WI38 (cell line): ENCODE results near the gene ARFIP1.
A peak's percentile ranks its signal among the peaks of the same experiment; 100 is the strongest.

Experiments used
- H3K4me3 ChIP-seq: 2 replicates; pipeline ENCODE4 v1.5.1; 2011; ENCODE audit warnings: low read depth, mild to moderate bottlenecking, control low read depth, low read length
- TF ChIP-seq, protein P1 (sequence below): IDR thresholded peaks from 2 replicates; pipeline ENCODE4 v1.5.1; 2012; ENCODE audit warnings: low read depth, mild to moderate bottlenecking, control low read depth, low read length

The ARFIP1 gene

DNA sequence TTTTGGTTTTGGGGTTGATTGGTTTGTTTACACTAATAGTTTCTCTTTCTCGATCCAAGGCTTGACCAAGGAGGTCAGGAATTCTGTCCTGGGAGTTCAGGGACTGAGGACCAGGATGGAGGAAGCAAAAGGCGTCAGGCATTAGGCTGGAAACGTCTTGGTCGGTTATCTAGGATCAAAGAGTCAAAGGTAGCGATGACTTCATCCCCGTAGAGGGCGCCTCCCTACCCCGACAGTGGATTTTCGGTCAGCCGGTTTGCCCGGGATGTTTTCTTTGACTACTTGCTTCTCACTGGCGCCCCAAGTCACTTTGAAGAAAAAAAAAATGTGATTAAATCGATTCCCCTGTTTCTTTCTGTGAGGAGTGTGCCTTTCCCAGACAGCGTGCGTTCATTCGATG lies 155.4 kb downstream of the ARFIP1 start:
- TF ChIP-seq, protein P1, sequence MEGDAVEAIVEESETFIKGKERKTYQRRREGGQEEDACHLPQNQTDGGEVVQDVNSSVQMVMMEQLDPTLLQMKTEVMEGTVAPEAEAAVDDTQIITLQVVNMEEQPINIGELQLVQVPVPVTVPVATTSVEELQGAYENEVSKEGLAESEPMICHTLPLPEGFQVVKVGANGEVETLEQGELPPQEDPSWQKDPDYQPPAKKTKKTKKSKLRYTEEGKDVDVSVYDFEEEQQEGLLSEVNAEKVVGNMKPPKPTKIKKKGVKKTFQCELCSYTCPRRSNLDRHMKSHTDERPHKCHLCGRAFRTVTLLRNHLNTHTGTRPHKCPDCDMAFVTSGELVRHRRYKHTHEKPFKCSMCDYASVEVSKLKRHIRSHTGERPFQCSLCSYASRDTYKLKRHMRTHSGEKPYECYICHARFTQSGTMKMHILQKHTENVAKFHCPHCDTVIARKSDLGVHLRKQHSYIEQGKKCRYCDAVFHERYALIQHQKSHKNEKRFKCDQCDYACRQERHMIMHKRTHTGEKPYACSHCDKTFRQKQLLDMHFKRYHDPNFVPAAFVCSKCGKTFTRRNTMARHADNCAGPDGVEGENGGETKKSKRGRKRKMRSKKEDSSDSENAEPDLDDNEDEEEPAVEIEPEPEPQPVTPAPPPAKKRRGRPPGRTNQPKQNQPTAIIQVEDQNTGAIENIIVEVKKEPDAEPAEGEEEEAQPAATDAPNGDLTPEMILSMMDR = no peak

DNA sequence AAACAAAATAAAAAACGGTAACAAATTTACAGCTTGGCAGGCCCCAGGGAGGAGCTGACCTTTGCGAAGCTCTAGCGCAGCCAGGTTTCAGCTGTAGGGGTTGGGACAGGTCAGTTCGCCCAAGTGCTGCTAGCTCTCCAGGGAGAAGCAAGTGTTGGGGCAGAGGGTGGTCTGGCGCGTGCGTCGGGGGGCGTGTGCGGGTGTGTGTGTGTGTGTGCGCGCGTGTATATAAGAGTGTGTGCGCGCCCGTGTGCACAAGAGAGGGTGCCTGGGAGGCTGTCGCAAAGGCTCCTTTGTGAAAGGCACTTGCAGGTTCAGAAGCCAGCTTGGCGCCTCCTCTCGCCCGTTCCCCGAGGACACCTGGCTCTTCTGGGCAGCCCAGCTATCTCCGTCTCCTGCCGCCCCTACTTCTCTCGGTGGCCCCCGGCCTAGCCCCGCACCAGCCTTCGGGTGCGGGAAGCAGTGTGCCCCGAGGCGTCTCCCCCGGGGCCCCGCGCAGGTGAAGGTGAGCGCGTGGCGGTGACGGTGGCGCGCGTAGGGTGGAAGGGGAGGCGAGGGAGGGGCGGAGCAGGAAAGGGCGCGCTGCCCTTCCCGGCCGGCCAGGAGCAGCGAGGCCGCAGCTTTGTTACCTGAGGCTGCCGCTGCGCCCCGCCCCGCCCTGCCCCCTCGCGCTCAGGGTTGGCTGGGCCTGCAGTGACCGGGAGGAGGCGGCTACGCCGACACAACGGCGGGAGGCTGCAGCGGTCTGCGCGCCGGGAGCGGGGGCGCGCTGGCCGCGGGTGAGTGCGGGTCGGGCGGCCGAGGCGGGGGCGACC lies 156.1 kb downstream of the ARFIP1 start, which contains the start of gene FHDC1:
Gene FHDC1 (plus strand): TSS at position 693 of the 815 bp plus-strand sequence. CDS start 6,735 bp downstream, outside the sequence.
- H3K4me3 ChIP-seq = peak within 1 kb of the TSS; percentile 59
- TF ChIP-seq, protein P1 = no peak

More for the DNA sequence above, 155.4 kb downstream of the ARFIP1 start:
- no peak overlapping the region for H3K4me3 ChIP-seq

DNA sequence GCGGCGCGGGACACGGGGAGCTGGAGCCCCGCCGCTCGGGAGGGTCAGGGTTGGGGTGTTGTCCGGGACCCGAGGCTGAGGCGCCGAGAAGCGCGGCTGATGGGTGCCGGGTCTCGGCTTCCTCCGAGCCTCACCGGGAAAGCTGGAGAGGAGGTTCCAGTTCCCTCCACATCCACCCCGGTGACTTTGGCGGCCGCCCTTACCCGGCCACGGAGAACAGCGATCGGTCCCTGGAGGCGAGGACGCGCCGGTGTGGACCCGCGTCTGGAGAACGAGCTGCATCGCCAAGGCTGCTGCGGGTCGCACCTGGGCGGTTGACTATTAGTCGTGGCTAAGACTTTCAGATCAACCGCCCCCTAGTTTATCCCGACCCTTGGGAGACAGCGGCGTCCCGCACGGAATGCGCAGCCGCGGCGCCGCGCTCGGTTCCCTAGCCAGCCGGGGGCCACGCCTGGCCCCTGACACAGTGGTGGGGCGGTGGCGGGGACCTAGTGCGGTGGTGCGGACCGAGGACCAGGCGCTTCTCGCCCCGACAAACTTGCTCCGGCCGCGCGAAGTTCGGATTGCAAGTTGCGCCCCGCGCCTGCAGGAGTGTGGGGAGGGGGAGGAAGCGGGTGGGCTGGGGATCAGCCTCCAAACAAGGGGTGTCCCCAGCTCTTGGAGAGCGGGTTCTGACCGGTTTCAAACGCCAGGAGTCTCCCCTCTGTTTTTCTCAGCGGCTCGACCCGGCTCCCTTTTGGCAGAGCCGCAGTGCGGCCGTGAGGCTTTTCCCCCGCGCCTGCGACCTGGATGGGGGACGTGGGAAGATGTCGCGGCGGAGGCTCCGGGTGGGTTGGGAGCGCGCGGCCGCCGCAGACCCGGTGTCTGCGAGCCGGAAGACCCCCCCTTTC lies 156.9 kb downstream of the ARFIP1 start:
- TF ChIP-seq, protein P1 = no peak
- H3K4me3 ChIP-seq = peak overlapping the region; percentile 59

DNA sequence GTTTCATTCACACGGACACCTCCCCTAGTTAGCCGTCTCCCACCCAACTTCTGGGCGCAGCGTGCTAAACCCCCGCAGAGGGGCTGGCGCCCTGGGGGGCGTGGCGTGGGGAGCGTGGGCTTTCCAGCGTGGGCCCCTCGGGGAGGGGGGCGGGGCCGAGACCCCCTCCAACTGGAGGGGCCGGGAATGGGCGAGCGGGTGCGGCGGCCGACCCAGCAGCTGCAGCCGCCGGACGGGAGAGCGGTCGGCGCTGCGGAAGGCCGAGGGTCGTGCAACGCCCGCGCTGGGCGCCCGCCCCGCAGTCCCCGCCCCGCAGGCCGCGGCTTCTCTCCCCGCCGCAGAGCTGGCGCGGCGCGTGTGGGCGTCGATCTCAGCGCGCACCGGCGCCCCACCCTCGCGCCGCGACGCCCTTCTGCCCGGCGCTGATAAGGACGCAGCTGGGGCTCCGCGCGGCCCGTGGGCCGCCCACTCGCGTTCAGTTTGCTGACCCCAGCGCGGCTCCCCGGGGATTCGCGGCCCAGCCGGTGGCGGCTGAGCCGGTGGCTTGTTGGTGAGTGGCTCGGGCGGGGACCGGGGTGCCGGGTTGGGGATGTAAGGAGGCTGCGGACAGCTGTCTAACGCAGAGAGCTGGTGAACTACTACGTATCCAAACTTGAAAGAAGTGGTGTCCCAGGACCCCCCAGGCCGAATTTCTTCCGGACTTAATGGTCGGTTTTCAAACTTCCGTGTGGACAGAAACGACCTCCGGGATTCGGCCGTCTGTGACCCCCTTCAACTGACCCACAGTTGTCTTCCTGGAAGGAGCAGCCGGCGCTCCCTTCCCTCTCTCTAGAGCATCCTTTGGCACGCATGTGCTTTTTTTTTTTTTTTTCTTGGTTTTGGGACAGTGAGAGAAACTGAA lies 157.8 kb downstream of the ARFIP1 start:
- TF ChIP-seq, protein P1 = no peak
- peak overlapping the region; percentile 59 for H3K4me3 ChIP-seq

DNA sequence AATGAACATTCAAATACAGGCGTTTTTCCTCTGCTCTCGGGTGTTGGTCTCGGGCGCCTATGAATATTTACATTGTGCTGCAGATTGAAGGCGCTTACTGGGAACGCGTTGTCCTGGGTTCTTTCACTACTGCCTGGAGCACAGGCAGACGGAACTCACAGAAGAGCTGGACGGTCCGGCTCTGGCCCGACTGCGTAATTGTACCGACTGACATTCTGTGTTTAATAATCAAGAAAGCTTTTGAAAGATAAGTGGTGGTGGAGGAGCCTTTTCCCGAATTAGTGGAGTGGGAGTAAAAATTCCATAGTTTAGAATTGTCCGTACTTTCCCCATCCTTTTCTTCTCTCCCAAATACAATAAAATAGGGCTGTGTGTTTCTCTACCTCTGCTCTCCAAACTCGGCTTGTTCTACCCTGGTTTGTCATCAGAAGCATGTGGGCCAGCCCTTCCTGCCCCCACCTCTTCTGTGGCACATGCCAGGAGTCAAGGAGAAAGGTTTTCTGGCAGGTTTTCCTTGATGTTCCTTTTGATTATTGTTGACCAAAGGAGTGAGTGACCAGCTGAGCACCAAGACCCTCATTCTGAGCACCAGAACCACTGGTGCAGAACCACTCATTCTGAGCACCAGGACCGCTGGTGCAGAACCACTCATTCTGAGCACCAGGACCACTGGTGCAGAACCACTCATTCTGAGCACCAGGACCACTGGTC lies 158.6 kb downstream of the ARFIP1 start:
- TF ChIP-seq, protein P1 = no peak
- peak overlapping the region; percentile 59 for H3K4me3 ChIP-seq

DNA sequence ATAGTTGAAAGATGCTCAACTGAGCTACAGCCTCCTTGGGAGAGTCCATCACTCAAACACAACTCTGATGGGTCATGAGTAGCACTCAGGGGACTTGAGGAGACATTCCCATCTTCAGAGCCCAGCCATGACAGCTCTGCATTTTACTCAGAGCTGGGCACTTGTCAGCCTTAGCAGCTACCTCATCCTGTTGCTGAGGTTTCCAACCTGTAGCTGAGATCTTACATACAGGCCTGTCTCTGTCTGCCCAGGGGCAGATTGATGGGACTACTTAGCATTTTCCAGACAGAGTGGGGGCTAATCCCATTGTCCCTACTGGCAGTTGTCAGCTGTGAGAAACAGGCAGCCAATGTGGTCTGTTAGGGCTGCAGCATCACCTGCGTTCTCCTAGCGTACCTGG lies 159.9 kb downstream of the ARFIP1 start:
- no peak overlapping the region for H3K4me3 ChIP-seq
- TF ChIP-seq, protein P1 = no peak
